ENCODE data around the gene UGT1A3.

UGT1A3 gene

DNA sequence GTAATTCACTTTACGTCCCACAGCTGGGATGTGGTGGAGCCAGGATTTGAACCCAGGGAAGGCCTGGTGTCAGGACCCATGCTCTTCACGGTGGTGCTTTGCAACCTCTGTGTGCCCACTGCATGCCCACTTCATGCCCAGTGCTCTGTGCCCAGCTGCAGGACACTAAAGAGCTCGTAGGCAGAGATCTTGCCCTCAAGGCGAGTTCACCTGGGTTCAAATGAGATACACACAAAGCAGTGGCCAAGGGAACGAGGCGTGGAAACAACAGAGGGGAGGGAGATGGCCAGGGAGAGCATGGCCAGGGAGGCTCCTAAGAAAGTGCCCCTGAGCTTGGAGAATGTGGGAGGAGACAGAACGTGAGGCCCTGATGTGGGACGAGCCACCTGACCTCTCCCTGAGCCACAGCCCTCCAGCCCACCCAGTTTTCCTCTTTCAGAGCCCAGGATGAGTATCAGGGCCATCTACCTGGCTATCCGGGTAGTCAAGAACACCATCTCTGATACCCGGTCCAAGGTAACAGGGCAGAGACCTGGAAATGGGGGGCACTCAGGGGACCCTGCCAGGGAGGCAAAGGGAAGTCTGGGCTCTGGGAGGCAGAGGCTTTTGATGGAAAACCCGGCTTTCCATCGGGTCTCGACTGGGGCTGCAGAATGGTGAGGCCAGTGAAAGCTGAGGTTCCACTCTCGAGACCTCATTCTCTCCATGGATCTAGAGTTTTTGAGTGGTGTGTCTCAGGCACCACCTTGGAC, 69.7 kb downstream of the UGT1A3 start:
- FAIRE-seq: no peak

DNA sequence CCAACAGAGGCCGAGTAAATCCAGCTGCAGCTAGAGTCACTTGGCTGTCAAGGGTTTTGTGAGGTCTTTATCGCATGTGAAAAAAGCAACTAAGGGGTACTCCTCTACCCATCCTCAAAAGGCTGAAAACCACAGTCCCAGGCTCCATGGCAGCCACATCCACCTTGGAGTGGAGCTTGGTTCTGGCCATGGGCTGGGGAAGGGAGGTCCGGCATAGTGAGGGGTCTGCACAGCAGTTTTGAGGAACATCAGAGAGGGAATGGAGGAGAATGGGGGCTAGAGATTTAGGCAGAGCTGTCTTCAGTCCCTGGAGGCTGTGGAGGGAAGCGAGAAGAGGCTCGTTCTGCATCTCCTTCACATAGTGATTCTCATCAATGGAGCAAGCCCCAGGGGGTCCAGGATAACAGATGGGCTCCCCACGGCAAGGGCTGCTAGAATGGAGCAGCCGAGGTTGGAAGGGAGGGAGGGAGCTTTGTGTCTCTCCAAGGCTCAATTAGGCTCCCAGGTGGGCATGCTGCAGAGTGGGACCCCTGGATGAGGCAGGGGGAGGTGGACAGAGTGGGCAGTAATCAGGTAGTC, 70.3 kb downstream of the UGT1A3 start:
- FAIRE-seq: no peak

DNA sequence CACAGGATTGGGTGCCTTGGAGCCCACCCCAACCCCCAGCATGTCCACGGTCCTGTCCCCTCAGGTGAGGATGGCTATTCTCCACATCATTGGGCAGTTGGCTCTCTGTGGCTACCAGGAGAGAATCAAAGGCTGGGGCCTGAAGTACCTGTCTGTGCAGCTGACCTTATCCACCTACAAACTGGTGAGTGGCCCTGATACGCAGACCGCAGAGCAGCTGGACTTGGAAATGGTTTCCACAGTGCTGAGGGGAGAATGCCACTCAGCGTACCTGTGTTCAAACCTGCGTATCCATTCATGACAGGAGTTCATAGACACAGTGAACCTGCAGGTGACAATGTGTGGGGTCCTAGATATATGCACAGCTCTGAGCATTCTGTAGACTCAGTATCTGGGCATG, 70.9 kb downstream of the UGT1A3 start:
- no peak for FAIRE-seq

DNA sequence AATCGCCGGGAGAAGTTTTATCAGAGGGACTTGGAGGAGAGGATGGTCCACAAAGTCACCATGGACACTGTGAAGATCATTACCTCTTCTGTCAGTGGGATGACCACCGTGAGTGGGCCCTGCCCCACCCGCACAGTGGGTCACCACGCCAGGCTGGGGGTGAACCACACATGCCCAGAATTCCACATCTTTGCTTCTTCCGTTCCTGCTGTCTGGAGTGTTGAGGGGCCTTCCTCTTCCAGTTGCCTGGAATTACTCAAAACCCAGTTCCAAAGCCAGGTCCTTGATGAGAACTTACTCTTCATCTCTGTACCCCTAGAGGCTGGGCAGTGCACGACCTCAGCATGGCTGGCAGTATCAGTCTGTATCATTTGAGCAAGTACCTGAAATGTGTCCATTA, 71.4 kb downstream of the UGT1A3 start:
- no peak for FAIRE-seq

DNA sequence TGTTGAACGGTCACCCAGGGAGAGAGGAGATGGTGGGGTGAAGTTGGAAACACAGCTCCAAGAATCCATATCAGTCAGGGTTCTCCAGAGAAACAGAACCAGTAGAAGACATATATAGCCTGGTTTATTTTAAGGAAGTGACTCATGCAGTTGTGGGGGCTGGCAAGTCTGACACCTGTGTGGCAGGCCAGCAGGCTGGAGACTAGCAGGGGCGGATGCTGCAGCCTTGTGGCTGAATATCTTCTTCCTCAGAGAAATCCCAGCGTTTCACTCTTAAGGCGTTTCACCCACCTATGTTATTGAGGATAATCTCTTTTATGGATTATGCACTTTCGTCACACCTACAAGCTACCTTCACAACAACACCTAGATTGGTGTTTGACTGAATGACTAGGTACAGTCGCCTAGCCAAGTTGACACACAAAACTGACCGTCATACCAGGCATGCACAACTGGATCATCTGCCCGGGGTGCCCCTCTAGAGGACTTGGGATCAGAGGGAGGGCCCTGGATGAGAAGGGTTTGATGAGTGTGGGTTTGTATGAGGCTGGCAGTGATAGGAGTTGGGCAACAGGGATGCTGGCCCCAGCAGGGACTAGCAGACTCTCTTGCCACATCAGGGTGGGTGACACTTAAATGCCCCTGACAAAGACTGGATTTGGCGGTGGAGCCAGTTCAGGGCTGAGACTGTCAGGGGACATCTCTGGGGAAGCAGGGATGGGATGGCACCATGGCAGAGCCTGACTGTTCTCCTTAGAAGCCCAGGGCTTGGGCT, 72.7 kb downstream of the UGT1A3 start:
- FAIRE-seq: no peak

DNA sequence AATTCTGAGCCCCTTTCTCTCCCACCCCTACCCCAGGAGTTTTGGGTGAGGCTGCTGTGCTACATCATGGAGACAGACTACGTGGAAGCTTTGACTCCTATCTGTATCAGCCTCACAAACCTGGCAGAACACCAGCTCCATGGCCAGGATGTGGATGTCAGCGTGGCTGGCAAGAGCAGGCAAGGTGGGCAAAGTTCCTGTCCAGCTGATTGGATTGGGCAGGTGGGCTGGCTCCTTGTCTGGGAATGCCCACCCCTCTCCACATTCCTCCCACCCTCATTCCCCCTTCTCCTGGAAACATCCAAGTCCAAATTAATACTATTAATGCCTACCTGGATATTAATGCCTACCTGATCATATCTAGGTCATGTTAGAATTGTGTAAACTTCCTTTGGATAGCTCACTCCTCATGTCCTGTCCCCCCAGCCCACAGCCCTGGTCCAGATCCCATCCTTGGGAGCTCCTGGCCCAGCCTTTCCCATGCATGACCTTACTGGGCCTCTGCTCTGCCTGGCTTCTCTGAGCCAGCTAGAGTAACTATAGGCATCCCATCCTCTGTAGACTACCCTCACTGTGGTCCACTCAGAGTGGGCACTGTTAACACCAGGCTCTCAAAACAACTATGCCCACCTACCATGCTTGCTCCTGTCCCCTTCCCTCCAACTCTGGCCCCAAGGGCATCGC, 73.4 kb downstream of the UGT1A3 start:
- no peak for FAIRE-seq

DNA sequence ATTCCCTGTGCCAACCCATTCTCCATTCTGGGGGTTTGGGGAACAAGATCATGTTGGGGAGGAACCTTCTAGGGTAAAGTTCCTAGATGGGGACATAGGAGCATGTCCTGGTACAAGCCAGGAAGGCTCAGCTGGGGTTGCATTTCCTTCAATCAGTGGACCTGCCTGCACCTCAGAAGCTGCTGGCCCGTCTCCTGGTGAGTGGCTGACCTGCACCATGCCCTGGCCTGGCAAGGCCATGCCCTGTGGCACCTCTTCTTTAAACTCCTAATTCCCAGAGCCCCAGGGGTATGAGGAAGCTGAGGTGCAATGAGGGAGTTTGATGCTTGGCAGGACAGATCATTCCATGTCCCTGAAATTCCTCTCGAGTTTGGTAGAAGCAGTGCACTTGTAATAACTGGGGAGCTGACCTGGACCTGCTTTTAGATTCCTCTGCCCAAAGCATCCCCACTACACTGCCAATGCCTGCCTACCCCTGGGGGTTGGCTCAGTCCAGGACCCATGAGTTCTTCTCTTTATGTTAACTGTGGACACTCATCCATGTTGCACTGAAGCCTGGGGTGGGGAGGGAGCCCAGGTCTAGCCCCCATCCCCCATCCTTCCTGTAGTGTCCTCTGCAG, 74.6 kb downstream of the UGT1A3 start:
- no peak for FAIRE-seq

DNA sequence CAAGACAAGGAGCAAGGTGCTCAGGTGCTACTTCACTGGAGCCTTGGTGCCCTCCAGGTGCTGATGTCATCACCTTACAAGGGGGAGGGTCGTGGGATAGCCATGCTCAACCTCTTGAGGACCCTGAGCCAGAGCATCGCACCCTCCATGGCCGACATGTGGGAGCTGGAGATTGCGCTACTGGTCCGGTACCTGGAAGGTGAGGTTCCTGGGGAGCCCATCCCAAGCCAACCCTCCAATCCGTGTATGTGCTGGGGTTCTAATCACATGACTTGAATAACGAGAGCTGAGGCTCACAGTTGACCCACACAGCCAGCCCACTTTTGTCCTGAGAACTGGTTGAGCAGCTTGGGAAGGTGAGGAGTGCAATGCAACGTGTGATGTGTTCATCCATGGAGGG, 75.2 kb downstream of the UGT1A3 start:
- no peak for FAIRE-seq

DNA sequence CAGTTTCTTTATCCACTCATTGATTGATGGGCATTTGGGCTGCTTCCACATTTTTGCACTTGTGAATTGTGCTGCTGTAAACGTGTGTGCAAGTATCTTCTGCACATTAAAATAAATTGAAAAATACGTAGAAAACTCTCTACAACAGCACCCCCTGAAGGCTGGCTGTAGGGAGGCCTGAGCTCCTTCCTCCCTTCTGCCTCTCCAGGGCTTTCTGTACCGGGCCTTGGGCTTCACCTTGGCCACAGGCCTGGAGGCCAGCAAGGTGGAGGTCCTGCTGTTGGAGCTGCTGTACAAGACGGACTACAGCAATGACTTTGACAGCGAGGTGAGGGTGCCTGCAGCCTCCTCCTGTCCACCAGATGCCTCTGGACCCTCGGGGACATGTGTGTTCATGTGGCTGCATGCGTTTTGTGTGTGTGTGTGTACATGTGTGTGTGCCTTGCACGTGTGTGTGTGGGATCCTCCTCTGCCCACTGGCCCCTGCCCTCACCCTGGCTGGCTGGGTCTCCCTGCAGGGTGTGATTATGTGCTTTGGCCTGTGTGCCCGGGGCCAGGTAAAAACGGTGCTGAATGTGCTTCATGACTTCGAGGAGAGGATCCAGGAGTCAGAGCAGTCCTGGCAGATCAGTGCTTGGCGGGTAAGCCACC, 78.5 kb downstream of the UGT1A3 start:
- FAIRE-seq: no peak

DNA sequence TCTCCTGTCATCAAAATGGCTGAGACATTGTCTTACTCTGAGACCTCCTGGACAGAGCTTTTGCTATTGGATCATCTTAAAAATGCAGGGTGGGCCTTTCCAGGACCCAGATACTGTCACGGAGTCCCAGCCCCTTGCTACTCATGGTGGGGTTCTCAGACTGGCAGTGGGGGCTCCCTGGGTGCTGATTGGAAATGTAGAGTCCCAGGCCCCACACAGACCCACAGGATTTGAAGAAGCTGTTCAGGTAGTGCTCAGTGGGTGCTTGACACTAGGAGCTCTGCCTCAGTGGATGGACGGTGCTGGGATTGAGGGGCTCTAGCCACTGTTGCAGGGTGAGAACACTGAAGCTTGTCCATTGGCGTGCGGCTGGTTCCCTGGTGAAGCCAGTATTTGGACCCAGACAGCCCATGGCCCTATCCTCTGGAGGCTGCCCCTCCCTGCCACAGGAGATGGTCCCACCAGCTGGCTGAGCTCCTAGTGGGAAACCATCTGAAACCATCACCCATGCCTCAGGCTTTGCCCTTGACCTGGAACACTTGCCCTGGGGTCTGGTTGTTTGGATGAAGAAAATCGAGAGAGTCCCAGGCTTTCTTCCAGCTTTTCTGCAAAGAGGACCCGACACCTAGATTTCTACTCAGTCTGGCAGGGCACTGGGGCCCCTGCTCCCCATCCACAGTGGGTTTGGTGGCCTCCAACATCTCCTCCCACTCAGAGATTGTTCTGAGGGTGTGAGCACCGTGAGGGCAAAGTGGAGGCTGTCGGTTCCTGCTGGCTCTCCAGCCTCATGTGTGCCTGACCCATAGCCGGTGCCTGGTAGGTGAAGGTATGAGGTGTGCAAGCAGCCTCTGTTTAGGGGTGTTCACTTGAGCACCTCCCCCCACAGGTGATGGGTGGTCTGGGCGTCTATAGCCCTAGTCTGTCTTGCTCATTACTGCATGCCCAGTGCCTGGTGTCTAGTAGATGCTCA, 79.4 kb downstream of the UGT1A3 start:
- no peak for FAIRE-seq

DNA sequence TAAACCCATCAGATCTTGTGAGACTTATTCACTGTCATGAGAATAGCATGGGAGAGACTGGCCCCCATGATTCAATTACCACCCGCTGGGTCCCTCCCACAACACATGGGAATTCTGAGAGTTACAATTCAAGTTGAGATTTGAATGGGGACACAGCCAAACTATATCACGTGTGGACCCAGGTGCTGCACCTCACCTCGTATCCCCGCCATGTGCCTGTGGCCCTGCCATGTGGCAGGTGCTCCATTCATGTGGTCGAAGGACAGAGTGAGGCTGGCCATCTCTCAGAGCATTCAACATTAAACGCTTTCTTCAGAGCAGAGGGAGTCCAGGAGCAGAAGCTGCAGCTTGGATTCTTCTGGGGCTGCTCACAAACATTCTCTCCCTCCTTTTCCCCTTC, 81.5 kb downstream of the UGT1A3 start:
- no peak for FAIRE-seq

DNA sequence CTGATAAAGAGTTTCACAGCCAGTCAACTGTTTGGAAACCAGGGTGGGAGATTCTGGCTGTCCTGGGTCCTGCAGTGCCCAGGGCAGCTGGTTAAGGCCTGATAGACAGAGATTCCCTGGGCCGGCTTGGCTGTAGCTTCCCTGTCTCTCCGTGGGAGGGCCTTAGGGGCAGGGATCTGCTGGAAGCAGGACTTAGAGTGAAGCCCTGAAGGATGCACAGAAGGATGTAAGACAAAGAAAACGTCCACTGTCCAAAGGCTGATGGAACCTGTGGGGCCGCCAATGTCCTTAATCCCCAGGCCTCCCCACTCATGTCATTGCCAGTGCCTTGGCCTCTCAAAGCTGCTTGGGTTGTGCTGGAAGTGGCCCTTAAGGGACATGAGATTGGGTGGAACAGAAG, 82.2 kb downstream of the UGT1A3 start:
- no peak for FAIRE-seq

DNA sequence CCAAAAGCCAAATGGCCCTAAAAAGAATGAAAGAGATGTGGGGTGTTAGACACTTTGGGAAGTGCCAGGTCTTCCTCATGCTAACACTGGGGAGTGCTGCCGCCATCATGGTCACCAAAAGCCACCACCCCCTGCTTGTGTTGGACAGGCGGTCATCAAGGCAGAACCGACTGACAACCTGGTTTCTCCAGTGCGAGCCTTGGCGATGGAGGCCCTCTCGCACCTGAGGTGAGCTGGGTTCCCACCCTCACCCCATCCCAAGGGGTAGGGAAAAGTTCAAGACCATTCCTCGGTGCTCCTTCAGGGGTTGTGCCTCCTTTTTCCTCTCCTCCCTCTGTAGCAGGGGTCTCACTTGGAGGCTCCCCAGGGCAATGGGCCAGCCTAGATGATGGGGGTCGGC, 82.9 kb downstream of the UGT1A3 start:
- FAIRE-seq: no peak

DNA sequence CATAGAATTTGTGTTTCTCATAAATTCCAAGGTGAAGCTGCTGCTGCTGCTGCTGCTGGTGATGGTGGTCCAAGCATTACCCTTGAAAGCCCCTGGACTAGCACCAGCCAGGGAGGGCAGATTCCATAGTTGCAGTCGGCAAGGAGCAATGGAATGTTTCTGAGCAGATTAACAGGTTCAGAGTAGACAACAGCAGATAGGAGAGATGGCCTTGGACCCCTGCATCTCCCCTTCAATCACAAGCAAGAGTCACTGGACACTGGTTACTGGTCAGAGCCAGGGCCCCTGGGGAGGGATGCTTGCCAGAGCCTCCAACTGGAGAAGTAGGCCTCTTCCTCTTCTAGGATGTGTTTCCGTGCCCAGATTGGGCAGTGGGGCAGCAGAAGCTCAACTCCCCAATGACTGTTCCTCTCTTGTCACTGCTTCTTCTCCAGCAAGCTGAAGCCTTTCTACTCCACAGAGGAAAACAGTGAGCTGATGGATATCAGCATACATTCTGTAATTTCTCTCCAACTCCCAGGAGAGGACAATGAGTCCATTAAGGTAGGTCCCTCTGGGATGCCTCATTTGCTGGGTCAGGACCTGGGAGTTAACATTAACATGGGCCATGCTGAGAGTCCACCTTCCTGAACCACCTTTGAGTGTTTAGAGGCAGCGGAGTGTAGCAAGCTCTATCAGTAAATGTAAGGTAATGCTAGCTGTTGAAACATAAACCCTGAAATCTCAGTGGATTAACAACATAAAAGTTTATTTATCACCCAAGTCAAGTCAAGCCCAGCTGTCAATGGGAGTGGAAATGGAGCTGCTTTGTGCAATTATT, 84.6 kb downstream of the UGT1A3 start:
- no peak for FAIRE-seq

DNA sequence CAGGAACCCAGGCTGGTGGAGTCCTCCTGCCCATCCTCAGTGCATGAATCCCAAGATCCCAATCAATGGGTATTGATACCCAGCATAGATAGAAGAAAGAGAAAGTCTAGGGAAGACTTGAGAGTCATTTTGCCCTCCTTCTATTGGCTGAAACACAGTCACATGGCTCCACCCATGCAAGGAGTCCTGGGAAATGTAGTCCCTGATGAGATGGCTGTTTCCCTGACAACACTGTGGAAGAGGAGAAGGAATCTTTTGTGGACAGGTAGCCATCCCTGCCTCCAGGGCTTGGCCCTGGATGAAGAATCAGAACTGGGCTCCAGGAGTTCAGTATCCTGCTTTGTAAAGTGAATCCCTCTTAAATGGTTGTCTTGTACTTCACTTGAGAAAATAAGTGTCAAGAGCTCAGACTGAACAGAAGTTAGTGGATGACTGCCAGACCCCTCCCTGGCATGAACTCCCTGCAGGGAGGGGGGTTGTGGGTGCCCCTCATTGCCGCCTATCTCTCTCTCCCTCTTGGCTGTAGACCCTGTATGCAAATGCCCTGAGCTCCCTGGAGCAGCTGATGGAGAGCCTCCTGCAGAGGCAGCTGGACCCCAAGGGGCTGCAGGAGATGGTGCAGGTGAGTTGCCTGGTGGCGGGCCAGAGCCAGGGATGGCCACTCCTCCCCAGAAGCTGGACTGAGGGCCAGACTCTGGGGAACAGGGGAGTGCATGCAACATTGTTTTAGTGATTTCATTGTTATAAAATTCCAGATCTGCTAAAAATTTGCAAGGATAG, 85.4 kb downstream of the UGT1A3 start:
- no peak for FAIRE-seq

DNA sequence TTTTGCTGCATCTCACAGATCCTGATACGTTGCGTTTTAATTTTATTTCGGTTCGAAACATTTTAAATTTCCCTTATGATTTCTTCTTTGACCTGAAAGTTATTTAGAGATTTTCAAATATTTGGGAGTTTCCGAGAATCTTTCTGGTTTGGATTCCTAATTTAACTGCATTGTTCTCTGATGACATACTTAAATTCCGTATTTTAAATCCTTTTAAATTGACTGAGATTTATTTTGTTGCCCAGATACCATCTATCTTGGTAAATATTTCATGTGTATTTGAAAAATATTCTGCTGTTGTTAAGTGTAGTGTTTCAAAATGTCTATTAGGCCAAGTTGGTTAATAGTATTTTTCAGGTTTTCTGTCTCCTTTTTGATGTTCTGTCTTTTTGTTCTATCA, 87.0 kb downstream of the UGT1A3 start:
- FAIRE-seq: no peak

DNA sequence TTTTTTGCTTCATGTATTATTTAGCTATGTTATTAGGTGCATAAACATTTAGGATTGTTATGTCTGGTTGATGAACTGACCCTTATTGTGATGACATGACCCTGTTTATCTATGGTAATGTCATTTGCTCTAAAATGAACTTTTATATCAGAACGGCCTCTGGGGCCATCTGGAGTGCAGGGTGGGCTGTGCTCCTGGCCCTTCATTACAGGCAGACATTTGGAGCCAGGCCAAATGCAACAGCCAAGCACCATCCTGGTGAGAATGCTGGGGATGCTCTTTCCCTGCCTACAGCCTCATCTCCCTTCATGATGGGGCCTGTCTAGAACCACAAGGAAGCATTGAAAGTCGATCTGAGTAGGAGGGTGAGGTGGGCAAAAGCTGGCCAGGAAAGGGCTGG, 87.5 kb downstream of the UGT1A3 start:
- FAIRE-seq: no peak

DNA sequence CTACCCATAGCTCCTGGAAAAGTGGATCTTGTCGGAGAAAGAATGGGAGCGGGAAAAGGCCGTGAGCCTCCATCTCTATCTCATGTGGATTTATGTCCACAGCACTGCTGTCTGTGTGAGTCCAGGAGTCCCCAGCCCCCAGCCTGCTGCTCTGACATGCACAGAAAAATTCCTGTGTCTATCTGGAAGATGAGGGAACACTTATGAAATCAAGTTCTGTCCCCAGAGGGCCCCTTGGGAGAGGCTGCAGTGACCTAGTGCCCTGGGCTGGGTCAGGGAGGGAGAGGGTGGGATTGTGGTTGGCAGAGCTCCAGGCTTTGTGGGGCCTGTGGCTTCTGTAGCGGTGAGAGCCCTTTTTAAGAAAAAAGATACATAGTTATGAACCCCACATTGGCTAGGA, 87.9 kb downstream of the UGT1A3 start:
- FAIRE-seq: no peak

DNA sequence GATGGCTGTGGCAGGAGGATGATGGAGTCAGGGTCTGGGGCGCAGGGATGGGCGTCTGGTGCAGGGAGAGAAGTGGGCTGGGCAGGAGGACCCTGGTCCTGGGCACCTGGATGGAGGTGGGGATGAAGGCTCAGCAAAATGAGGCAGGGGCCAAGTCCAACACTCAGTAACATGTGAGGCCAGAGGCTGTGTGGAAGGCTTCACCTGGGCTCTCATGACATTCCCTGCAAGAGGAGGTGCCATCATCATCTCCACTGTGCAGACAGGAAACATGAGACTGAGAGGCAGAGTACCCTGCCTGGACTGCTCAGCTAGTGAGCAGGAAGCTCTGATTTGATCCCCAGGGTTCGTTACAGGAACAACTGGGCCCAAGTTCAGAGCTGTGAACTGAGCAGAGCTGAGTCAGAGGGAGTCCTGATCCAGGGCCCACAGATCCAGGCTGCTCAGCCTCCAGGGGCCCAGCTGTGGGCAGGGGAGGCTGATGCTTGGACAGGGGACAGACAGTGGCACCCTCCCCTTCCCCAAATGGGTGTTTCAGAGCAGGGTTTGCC, 88.6 kb downstream of the UGT1A3 start:
- FAIRE-seq: no peak

Data from colon (tissue), 2 donors.